HuH-7.5 (cell line): ENCODE results near the gene ALPP.
"Not testable (repeated sequence)": the region's sequence is repeated elsewhere in the genome, so short reads cannot be mapped to it uniquely, and the experiment has no call there.

Experiments used
- DNase-seq: peaks from one replicate; pipeline ENCODE4 v3.0.0; 2011; ENCODE audit warnings: low spot score

ALPP gene

GRCh38 chr2:232381204-232382031 is 2.9 kb downstream of the ALPP start:
- DNase-seq: not testable (repeated sequence)

GRCh38 chr2:232382331-232383225 is 4.0 kb downstream of the ALPP start:
- DNase-seq: no peak

GRCh38 chr2:232384466-232384865 is 5.9 kb downstream of the ALPP start:
- no peak for DNase-seq

GRCh38 chr2:232385058-232385457 is 6.5 kb downstream of the ALPP start:
- not testable (repeated sequence) for DNase-seq

DNA sequence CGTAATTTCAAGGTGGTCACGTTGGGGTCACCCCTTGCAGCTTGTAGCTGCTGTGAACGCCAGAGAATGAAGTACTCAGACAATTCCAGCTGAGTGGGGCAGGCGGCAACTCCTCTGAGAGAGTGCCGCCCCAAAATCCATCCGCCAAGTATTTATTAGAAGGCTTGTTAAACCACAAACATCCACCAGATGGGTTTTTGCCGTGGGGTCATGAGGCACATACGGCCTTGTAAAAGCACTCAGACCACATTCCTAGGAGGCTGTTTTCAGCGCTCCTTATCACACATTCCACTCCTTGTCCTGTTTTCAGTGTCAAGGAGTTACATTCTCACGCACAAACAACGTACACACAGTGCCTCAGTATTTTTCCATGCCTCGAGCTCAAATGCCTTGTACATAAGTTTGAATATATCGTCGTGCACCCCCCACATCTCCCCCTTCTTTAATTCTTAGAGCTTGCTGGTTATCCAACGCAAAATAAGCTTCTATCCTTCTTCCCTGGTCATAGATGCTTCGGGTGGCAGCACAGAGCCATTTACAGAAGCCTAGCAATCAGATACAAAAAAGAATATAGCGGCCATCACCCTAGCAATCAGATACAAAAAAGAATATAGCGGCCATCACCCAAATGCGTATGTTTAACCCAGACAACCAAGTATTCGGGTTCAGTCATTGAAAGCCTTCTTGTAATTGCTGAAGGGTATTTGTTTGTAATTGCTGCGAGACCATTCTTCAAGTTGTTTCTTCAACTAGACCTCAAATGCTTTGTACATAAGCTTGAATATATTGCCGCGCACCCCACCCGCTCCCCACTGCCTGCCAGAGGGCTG is 7.3 kb downstream of the ALPP start:
- no peak for DNase-seq

- DNase-seq: no peak
These were observed 7.9 kb downstream of the ALPP start for GRCh38 chr2:232386490-232386739.

DNA sequence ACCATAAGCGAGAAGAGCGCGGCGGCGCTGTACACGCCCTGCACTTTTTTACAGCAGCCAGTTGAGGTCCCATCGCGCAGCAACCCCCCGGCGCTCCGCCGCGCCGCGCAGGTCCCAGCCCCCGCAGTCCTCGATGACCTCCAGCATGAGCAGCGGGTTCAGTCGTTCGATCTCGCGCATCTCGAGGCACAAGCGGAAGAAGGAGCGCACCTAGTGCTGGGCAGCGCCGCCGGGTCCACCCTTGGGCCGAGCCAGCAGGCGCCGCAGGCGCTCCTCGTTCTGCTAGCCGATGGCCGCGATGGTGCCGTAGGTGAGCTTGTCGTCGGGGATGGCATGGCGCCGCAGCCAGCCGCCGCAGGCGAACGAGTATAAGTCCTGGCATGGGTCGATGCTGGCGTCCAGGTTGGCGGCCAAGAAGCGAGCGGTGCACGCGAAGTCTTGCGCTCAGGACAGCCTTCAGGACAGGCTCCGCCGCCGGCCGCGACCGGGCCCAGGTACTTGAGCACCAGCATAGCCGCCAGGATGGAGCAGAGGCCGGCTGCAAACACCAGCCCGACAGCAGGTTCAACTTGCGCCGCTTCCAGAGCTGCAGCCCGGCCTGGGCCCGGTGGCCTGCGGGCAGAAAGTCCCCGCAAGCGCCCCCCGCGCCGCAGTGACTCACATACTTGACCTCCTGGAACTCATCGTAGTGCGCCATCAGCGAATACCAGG is 8.3 kb downstream of the ALPP start:
- DNase-seq: no peak

DNA sequence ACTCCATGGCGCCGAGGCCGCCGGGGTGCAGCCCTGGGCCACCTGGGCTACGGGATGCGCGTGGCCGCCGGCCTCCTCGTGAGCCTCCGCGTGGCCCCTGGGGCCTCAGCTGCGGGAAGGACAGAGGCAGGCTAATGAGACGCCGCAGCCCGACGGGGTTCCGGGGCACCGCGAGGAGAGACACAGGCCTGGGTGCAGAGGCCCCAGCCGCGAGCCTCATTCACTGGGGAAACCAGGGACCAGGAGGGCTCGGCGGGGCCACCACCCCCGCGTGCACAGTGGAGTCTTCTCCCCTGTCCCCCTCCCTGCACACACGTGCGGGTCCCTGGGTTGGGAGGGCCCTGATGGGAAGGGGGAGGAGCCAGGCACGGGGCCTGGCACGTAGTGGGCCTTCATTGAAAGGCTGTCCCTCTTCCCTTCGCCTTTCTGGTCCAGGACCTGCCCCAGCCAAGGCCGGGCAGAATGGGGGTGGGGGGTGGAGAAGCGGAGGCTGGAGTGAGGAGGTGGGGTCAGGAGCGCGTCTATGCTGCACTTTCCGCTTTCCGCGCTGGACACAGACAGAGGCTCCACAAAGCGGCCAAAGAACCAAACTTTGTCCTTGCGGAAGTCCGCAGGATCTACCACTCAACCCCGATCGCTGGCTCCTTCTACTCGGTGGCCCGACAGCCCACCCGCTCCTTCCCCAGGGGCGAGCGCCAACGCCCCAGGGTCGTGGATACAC is 9.1 kb downstream of the ALPP start:
- no peak for DNase-seq

DNA sequence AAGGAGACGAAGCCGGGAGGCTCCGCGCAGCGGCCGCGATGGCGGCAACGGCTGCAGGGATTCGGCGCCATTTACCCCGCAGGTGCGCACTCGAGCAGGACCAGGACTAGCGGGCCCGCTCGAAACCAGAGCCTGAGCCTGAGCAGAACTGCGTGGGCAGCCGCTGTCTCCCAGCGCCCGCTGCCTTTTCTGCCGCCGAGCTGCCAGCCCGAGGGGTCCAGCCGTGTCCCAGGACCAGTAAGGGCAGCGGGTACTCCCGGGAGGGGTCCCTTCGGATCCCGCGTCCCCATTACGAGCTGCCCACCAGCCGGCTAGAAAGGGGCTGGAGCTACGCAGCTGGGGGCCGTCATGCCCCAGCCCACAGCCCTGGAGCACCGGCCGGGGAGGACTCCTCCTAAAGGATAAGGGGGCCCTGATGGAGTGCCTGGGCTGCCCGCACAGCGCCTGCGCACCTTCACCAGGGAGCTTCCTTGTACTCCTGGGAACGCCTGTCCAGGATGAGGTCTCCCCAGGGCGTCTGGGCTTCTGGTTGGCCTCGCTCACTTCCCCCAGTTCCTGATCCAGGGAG is 9.9 kb downstream of the ALPP start:
- DNase-seq: no peak

DNA sequence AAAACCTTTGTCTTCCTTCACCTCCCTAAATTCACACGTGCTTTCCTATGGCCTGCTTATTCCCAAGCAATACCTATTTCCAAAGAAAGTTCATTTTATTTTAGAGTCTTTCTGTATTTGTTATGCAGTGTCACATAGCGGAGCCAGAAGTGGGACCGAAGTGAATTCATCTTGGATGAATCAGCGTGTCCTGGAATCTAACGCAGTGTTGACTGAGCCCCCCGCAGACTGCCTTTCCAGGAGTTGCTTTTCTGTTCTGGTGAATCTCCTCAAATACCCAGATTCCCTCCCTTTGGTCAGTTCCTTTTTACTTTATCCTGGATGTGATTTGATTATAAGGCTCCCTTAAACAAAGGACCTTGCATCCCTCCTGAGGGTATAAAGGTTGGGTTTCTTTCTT is 10.8 kb downstream of the ALPP start:
- no peak for DNase-seq

DNA sequence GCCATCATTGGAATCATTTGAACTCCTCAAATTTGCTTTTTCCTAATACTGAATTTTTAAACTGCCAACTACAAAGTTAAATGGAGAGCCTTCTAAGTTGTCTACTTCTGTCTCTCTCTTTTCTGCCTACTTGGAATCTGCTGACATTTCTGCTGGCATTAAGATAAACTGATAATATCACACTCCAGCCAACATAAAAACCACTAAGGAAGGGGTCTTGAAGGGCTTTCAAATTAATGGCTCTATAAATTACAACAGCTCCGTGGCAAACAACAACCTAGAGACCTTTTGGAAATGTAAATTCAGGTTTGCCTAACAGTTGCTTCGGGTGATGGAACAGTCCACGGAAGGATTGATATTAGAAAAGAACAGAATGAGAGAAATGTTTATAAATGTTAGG is 12.1 kb downstream of the ALPP start:
- DNase-seq: no peak

DNA sequence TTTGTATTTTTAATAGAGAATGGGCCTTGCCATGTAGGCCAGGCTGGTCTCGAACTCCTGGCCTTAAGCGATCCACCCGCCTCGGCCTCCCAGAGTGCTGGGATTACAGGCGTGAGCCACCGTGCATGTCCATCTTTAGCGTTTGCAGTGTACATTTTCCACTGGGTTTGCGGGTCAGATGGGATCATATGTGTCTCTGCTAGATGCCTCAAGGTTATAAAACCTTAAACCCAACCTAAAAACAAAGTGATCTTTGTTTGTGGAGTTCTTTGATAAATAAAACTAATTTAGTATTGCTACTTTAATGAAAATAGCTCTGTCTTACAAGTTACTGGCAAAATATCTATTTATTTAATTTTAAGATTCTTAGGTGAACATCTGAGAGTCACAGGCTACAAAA is 15.0 kb downstream of the ALPP start:
- no peak for DNase-seq

DNA sequence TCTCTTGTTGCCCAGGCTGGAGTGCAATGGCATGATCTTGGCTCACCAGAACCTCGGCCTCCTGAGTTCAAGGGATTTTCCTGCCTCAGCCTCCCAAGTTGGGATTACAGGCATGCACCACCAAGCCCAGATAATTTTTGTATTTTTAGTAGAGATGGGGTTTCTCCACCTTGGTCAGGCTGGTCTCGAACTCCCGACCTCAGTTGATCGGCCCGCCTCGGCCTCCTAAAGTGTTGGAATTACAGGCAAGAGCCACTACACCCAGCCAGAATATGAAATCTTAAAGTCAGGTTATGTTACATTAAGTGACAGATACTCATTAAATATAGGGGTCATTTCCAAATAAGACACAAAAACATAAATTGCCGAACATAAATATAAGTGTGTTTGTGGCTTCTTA is 15.9 kb downstream of the ALPP start:
- not testable (repeated sequence) for DNase-seq

DNA sequence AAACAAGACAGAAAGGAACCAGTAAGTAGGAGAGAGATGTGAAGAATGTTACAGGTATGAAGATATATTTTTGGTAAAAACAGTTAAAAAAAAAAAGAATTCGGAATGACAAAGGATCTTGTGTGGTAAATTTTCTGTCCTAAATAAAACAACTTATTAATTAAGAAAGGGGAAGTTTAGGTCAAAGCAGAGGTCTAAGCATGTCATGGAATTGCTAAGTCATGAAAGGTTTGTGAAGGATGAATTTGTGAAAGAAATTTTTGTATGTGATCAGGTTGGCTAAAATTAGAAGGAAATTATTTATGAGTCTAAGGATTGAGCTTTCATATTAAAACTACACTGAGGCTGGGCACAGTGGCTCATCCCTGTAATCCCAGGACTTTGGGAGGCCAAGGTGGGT is 17.0 kb downstream of the ALPP start:
- no peak for DNase-seq

DNA sequence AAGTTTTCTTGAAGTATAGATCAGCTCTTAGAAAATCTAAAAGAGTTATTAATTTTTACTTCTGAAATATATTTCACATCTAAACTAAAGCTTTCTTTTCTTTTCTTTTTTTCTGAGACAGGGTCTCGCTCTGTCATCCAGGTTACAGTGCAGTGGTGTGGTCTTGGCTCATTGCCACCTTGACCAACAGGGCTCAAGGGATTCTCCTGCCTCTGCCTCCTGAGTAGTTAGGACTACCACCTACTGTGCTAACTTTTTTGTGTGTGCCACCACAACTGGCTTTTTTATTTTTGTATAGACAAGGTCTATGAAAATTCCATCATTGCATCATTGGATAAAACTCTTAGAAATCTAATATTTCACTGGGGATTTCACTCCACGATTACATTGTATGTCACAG is 18.1 kb downstream of the ALPP start:
- no peak for DNase-seq

DNA sequence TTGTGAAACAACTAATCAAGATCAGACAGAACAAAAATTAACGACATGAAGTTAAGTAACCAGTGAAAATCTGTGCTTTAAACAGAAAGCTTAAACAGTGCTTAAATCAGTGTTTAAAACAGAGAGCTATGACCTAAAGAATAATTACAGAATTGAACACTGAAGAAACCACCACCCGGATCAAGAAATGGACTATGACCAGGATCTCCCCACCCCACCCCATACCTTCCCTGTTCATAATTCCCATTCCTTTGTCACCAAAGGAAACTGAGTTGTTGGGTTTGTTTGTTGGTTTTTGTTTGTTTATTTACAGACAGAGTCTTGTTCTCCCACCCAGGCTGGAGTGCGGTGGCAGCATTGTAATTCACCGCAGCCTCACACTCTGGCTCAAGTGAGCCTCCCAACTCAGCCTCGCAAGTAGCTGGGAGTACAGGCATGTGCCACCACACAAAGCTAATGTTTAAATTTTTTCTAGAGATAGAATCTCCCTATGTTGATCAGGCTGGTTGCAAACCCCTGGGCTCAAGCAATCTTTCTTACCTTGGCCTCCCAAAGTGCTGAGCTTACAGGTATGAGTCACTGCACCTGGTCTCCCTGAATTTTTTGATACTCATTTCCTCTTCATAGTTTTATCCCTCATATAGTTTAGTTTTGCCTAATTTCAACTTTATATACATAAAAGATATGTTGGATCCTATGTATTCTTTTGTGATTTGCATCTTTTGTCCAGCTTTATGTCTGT is 19.9 kb downstream of the ALPP start:
- DNase-seq: no peak

DNA sequence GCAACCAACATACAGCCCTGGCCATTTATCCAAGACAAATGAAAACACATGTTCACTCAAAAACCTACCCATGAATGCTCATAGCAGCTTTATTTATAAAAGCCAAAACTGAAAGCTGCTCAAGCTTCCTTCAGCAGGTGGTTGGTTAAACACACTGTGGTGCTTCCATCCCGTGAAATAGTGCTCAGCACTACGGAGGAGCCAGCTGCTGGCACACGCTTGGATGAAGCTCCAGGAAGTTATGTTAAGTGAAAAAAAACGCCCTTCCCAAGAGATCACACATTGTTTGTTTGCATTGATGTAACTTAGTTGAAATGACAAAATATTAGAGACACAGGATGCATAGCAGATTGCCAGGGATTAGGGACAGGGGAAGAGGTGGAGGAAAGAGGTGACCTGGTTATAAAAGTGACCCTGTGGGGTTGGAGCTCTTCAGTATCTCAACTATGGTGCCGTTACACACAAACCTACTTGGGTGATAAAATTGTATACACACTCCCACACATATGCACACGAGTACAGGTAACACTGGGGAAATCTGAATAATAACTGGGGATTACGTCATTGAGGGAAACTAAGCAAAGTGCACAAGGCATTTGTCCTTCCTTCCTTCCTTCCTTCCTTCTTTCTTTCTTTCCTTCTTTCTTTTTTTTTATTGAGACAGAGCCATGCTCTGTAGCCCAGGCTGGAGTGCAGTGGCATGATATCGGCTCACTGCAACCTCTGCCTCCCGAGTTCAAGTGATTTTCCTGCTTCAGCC is 21.9 kb downstream of the ALPP start:
- no peak for DNase-seq

DNA sequence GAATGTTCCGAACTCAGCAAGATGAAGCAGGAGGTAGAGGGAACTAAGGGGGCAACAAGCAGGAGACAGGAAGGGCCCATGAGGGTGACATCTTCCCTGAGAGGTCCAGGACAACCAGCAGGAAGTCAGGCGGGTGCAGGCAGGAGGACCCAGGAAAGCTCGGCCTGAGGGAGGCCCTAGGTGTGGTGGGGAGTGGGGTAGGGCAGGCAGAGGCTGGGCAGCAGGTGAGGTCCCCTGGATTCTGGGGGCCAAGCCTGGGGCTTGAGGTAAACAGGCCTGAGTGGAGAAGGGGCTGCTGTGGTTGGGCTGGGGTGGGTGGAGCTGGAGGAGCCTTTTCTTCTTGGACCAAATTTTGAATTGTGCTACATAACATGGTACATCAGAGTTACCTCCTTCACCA is 24.0 kb downstream of the ALPP start:
- no peak for DNase-seq

- DNase-seq: no peak
These were observed 27.5 kb downstream of the ALPP start for GRCh38 chr2:232405943-232406510.
